SK-N-MC (cell line): ENCODE data around the gene SDHD.
"Not testable (repeated sequence)": the region's sequence is repeated elsewhere in the genome, so short reads cannot be mapped to it uniquely, and the experiment has no call there.

Source experiments
- DNase-seq: peaks from one replicate; pipeline ENCODE4 v3.0.0-alpha.2; 2011; ENCODE audit warnings: low read depth, low spot score
- H3K27ac ChIP-seq: fragments of 200-600 bp; sonication (generic); 2 replicates; pipeline ENCODE4 v1.5.1; 2016; ENCODE audit warnings: mixed run types
- H3K36me3 ChIP-seq: fragments of 200-600 bp; sonication (generic); 2 replicates; pipeline ENCODE4 v1.6.1; 2017; ENCODE audit warnings: antibody characterized with exemption, low read length, mixed read lengths; ENCODE audit not compliant: insufficient read depth
- H3K4me3 ChIP-seq: fragments of 200-600 bp; sonication (generic); 2 replicates; pipeline ENCODE4 v1.5.1; 2016
- H3K9ac ChIP-seq: fragments of 200-600 bp; sonication (generic); 2 replicates; pipeline ENCODE4 v1.8.0; 2017; ENCODE audit warnings: mixed run types, mixed read lengths; ENCODE audit not compliant: insufficient read length
- H3K9me3 ChIP-seq: fragments of 200-600 bp; sonication (generic); 2 replicates; pipeline ENCODE4 v1.6.1; 2017; ENCODE audit warnings: low read depth, mild to moderate bottlenecking, antibody characterized with exemption, low read length, moderate library complexity, mixed read lengths
- EZH2 ChIP-seq: fragments of 200-600 bp; sonication (generic); IDR thresholded peaks from one replicate; pipeline ENCODE4 v1.6.1; 2017; ENCODE audit warnings: antibody characterized with exemption
- FOXP2 ChIP-seq: optimal IDR thresholded peaks from 2 replicates; pipeline ENCODE3; 2011; ENCODE audit warnings: mild to moderate bottlenecking, moderate library complexity; ENCODE audit not compliant: insufficient read depth; ENCODE audit errors: extremely low read length, control extremely low read depth
- POLR2AphosphoS5 ChIP-seq: IDR thresholded peaks from 2 replicates; pipeline ENCODE4 v1.6.1; 2012; ENCODE audit warnings: mild to moderate bottlenecking, low read depth, low read length, borderline replicate concordance

Gene SDHD

DNA sequence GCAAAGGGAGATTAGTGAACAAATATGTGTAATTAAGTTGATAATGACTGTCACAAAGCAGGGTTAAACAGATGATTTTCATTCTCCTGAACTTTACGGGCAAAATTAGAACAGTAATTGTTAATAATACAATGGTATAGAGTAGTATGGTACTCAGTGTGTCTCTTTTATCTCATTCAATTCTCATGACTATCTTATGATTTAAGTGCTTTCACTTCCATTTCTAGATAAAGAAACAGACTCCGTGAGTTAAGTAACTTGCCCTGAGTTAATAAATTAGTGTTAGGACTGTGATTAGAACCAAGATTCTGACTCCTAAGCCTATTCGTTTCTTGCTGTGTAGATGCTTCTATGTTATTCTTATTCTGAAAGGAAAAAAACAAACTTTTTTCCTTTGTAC lies 34.9 kb upstream of the SDHD start:
- DNase-seq: no peak
- H3K27ac ChIP-seq: no peak overlapping the region
- no peak overlapping the region for H3K9ac ChIP-seq
- no peaks in the 10 kb centered on the region for H3K9me3 ChIP-seq
- H3K36me3 ChIP-seq: peaks cover 78% of the 10 kb centered on the region
- TF ChIP-seq FOXP2 (no peak), EZH2 (no peak), POLR2AphosphoS5 (no peak)
- H3K4me3 ChIP-seq: no peak overlapping the region

DNA sequence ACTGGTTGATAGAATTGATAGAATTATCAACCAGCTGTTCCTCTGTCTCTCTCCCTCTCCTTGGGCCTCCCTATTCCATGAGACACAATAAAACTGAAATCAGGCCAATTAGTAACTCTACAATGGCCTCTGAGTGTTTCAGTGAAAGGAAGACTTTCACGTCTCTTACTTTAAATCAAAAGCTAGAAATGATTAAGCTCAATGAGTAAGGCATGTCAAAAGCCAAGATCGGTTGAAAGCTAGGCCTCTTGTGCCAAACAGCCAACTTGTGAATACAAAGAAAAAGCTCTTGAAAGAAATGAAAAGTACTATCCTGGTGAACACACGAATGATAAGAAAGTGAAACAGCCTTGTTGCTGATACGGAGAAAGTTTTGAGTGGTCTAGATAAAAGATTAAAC lies 29.5 kb upstream of the SDHD start:
- no peak for DNase-seq
- no peak overlapping the region for H3K9ac ChIP-seq
- no peak overlapping the region for H3K4me3 ChIP-seq
- peaks cover 60% of the 10 kb centered on the region for H3K36me3 ChIP-seq
- H3K27ac ChIP-seq: no peak overlapping the region
- TF ChIP-seq POLR2AphosphoS5 (no peak), EZH2 (no peak), FOXP2 (no peak)
- H3K9me3 ChIP-seq: no peaks in the 10 kb centered on the region

DNA sequence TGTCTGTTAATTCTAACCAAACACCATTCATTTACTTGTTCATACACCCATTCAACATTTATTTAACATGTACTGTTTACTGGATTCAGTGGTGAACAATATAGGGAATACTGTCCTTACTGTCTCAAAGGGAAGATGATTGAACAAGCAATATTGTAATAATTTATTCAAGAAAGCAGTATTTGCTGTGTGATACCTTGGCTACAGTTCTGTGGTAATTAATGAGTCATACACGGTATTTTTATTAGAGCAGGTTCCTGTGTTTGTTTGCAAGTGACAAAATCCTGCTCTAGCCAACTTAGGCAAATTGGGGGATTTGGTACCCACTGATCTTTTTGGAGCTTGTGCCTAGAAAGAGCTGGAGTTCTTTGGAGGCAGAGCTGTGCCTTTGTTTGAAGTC lies 28.6 kb upstream of the SDHD start:
- H3K9ac ChIP-seq: no peak overlapping the region
- no peak overlapping the region for H3K4me3 ChIP-seq
- DNase-seq: no peak
- TF ChIP-seq FOXP2 (no peak), EZH2 (no peak), POLR2AphosphoS5 (no peak)
- no peaks in the 10 kb centered on the region for H3K9me3 ChIP-seq
- H3K27ac ChIP-seq: no peak overlapping the region
- H3K36me3 ChIP-seq: peaks cover 60% of the 10 kb centered on the region

DNA sequence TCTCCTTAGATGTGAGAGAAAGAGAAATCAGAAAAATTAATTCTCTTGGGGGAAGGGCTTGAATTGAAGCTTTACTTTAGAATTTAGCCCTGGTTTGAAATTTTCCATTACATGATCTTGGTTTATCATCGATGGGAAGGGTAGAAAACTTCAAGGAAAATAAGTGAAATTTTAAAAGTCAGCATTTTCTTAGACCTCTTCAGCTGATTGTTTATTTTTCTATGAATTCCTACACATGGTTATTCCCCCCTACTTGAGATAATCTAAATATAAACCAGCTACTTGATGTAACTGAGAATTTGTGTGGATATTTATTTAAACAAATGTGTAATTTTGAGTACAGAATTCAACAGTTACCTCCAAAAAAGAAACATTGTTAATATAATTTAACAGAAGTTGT lies 23.8 kb upstream of the SDHD start:
- Histone ChIP-seq H3K9ac (no peak overlapping the region), H3K36me3 (peaks cover 36% of the 10 kb centered on the region), H3K4me3 (no peak overlapping the region), H3K9me3 (no peaks in the 10 kb centered on the region), H3K27ac (no peak overlapping the region)
- TF ChIP-seq EZH2: no peak
- TF ChIP-seq FOXP2: no peak
- TF ChIP-seq POLR2AphosphoS5: no peak
- no peak for DNase-seq

DNA sequence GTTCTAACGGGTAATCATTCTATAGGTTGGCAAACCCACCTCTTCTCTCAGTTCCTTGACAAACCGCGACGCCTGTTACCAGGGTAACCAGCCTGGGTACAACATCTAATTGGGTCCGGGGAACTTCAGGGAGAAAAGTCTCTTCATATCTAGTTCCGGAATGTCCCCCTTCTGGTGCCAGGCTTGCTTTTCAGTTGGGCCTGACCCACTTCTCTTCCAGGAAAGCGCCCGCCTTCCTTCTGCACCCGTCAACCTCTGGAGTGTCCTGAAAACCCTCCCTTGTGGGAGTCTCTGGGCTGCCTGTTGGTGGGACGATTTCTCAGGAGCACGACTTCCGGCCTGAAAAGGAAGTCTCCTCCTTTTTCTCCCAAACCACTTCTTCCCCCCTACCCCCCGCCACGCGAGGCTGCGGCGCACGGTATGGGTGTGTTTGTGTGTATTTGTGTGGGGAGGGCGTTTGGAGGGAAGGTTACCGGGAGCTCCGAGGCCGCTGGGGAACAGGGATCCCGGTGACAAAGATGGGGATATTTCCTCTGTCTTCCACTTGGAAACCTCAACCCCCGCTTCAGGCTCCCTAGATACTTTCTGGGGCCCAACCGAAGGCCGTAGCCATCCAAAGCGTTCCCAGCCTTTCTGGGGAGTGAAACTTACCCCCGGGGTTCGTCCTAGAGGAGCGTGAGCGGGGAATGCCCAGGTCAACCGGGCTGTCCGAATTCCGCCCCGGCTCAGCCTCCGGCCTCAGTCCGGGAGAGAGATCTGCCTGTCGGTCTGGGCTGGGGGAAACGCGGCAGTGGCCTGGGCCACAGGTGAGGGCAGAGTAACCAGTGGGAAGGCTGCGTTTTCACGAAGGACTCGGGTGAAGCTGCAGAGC lies 12.5 kb upstream of the SDHD start, which contains the start of the genes NKAPD1 and PIH1D2:
NKAPD1 (plus strand) TSS at position 359 of the 871 bp plus-strand sequence. CDS start 1,276 bp downstream, outside the sequence.
PIH1D2 (minus strand) TSS at position 77 of the 871 bp plus-strand sequence. CDS start 843 bp downstream, outside the sequence.
- peak within 1 kb of the TSS; percentile 83 for H3K4me3 ChIP-seq
- peaks cover 35% of the 10 kb centered on the region for H3K36me3 ChIP-seq
- no peaks in the 10 kb centered on the region for H3K9me3 ChIP-seq
- TF ChIP-seq POLR2AphosphoS5: peak; percentile 72; the same call in 1 of the 2 replicates
- TF ChIP-seq FOXP2: no peak
- TF ChIP-seq EZH2: no peak
- DNase-seq: peak; percentile 90
- peak within 1 kb of the TSS; percentile 88 for H3K9ac ChIP-seq
- peak within 1 kb of the TSS; percentile 99 for H3K27ac ChIP-seq

DNA sequence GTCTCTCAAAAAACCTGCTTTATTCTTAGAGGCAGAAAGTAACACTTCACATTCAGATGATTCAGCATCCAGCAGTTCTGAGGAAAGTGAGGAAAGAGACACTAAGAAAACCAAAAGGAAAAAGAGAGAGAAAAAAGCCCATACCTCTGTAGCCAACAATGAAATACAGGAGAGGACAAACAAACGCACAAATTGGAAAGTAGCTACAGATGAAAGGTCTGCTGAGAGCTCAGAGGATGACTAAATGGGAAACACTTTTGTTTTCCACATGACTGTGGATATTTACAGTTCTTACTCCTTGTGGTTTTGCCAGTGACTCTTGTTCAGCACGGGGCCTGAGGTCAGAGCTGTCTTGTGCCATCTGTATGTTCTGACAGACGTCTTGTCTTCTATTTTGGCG lies 3.9 kb upstream of the SDHD start:
- Histone ChIP-seq H3K4me3 (no peak overlapping the region), H3K36me3 (peaks cover 71% of the 10 kb centered on the region), H3K27ac (0 out of 2 replicates have a peak overlapping the region, but pooled peaks have one; percentile 8), H3K9me3 (no peaks in the 10 kb centered on the region), H3K9ac (no peak overlapping the region)
- DNase-seq: no peak
- TF ChIP-seq POLR2AphosphoS5: no peak
- no peak for TF ChIP-seq FOXP2
- no peak for TF ChIP-seq EZH2

DNA sequence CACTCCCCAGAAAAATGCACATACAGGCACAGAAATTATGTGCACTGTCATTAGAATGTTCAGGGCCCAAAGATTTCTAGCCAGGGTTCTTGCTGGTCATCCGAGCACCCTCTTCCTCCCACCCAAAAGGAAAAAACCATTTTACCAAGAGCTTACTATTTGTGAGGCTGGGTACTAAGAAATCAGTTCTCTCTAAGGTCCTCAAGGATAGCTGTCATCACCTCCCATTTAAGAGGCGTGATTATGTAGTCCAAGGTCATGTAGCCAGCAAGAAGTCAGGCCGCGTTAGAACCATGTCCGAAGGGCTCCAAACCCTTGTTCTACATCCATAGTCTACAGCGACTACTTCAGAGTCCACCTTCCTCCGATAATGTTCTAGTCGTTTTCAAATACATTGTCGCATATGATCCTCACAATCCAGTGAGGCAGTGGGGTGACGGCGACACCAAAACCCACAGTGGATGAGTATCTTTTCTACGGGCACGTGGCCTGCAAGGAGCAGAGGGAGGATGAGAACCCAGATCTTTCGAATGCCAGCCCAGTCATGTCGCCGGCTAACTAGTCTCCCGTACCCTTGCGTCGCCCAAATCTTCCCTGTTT lies 751 bp upstream of the SDHD start:
- Histone ChIP-seq H3K9me3 (no peaks in the 10 kb centered on the region), H3K36me3 (peaks cover 74% of the 10 kb centered on the region), H3K9ac (peak overlapping the region; percentile 96), H3K27ac (peak overlapping the region; percentile 35; the same call in 1 of the 2 replicates), H3K4me3 (peak overlapping the region; percentile 87)
- TF ChIP-seq EZH2: no peak
- no peak for TF ChIP-seq POLR2AphosphoS5
- no peak for TF ChIP-seq FOXP2
- no peak for DNase-seq

DNA sequence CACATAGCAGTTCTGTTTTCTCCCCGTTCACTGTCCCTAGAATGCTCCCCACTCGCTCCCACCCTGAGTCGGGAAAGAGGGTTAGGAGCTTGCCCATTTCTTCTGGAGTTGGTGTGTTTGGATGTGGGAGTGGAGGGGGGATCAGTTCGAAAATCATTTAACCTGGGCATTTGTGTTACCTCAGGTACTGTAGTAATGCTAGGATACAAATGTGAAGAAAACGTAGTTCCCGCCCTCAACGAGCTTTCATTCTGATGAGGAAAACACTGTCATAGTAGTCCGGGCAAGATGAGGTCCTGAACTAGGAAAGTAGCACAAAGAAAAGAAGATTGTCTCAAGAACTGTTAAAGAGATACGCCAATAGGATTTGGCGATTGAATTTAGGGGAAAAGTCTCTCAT lies 539 bp downstream of the SDHD start:
- DNase-seq: no peak
- peaks cover 79% of the 10 kb centered on the region for H3K36me3 ChIP-seq
- no peak for TF ChIP-seq POLR2AphosphoS5
- no peak for TF ChIP-seq FOXP2
- TF ChIP-seq EZH2: no peak
- H3K9me3 ChIP-seq: no peaks in the 10 kb centered on the region
- peak overlapping the region; percentile 96 for H3K9ac ChIP-seq
- H3K27ac ChIP-seq: peak overlapping the region; percentile 70
- H3K4me3 ChIP-seq: peak overlapping the region; percentile 87

DNA sequence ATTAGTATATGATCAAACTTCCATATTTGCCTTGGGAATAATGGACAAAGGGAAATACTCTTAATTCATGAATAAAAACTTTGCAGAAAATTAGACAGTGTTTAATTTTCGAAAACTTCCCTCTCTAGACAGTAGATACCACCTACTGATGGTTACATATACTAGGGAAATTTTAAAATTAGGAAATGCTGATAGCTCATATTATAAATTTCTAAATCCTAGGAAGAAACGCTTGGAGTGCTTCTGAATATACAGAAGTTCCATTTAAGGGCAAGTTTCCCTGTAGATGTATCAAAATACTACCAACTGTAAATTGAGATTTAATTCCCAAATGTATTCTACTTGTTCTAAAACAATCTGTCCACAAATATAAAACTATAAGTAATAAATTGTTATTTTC lies 8.6 kb downstream of the SDHD start:
- H3K36me3 ChIP-seq: peaks cover 56% of the 10 kb centered on the region
- H3K9ac ChIP-seq, H3K9me3 ChIP-seq, DNase-seq, H3K27ac ChIP-seq, H3K4me3 ChIP-seq: not testable (repeated sequence)
